ENCODE results near the gene STK38L.

The STK38L gene

DNA sequence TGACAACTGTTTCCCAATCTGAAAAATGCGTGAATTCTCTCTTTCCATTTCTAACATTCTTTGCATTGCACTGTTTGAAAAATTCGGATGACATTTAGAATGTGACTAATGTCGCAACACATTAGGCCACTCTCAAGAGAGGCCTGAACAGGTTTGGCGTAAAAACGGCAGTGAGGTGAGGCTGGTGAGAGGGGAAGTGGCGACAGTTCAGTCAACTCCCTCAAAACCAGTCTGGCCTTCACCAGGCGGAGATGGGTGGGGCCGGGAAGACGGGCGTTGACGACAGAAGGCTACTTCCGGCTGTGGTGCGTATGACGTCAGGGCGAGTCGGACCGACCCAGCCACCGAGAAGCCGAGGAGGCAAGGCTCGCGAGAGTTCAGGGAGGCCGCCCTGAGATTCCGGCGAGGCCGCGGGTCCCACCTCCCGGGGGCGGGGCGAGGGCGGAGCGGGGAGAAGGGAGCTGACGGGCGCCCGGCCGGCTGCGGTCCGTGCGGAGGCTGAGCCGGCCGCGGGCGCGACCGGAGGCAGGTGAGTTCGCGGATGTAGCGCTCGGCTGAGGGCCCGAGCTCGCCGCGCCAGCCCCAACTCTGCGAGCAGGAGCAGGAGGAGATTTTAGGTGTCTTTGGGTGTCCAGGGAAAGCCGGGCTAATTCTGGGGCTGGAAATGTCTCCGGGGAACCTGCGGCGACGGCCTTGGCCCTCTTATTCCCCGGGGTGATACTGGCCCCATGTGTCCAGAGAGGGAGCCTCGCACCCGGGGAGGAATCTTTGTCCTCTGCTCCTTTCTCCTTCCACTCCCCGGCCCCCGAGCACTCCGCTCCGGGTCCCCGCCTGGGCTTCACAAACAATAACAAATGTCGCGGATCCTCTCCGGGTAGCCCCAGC, at the start of gene STK38L:
STK38L (plus strand) TSS at position 483 of the 885 bp plus-strand sequence. CDS start 53,435 bp downstream, outside the sequence.
- peak; percentile 86 for DNase-seq

DNA sequence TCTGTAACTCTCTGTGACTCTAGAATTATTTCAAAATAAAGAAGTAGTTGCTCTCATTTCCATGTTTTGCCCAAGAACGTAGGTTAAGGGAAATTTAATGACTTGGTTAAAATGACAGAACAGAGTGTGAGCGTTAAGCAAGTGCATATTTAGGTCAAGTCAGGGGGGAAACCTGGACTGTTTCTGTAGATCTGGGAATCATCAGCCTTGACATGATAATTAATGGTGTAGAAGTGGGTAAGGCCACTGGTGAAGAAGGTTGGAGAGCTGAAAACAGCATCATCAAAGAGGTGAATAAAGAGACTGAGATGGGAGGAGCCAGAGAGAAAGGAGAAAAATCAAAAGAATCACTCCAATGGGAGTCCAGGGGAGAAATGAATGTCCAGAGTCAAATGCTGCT, 49.4 kb upstream of the STK38L start:
- no peak for DNase-seq

- no peak for DNase-seq
Measured at GRCh38 chr12:27198036-27198435, 46.0 kb upstream of the STK38L start.

DNA sequence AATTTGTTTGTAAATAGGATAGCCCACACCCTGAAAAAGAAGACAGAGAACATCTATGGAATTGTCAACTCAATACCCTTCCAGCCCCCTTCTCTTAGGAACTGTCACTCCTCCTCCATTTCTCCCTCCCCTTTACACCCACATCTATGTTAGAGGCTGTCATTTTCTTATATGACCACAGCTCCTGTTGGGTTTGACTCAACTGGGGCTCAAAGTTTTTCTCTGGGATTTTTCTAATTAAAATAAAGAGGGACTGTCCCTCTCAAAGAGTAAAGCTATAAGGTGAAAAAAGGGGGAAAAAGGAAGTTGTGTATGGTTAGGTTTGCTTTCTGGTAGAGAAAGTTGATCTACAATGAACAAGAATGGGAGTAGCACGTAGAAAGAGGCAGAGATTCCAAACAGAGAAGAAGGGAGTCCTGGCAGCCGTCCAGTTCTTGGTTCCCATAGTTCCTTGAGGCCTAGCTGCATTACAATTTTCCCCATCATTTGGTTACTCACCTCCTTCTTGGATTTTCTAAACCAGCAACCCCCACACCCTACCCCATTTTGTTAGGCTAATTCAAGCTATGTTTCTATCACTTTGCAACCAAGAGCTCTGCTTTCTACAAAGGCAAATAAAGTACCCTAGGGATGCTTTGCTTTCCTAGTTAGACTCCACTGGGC, 44.3 kb upstream of the STK38L start:
- DNase-seq = no peak

DNA sequence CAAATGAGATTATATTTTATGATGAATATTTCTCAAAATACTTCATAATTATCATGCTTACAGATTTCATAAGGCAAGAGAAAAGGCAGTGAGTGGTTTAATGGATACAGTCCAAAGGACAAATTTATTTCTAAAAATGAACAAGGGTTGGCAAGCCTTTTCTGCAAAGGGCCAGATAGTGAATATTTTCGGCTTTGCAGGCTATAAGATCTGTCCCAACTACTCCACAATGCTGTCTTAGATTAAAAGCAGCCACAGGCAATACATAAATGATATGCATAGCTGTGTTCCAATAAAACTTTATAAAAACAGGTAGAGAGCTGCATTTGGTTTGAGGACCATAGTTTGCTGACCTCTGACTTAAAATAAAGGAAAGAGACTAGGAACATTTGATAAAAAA, 42.9 kb upstream of the STK38L start:
- no peak for DNase-seq

- no peak for DNase-seq
Measured at GRCh38 chr12:27206801-27207502, 37.1 kb upstream of the STK38L start.

DNA sequence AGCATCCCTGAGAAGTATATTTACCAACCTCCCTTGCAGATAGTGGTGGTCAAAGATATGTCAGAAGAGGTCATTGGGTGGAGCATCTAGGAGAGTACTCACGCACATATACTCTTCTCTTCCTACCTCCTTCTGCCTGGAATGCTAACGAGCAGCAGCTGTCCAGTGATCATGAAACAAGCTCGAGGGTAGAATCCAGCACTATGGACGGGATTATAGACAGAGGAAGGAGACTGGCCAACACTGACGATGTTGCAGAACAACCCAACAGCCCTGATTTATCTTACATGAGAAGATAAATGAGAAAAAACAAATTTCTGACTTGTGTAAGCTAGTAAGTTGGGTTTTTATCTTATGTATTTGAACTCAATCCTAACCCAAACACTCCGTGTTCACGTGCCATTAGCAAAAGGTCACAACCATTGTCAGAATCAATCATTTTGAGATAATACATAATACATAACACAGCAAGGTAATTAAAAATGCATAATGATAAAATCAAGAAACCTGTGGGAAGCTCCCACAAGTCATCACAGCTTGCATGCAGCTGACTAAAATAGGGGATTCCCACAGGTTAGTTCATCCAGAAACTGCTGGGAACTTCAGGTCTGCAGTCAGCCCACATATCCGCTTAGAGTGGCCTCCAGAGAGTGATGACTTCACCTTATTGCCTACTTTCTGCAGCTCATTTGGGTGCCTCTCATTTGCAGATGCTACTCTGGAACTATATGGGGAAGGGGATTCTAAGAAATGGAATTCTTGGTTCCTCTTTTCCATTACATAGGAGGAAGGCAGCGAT, 36.3 kb upstream of the STK38L start:
- DNase-seq = no peak

GRCh38 chr12:27208414-27208750, 35.7 kb upstream of the STK38L start:
- DNase-seq = no peak

DNA sequence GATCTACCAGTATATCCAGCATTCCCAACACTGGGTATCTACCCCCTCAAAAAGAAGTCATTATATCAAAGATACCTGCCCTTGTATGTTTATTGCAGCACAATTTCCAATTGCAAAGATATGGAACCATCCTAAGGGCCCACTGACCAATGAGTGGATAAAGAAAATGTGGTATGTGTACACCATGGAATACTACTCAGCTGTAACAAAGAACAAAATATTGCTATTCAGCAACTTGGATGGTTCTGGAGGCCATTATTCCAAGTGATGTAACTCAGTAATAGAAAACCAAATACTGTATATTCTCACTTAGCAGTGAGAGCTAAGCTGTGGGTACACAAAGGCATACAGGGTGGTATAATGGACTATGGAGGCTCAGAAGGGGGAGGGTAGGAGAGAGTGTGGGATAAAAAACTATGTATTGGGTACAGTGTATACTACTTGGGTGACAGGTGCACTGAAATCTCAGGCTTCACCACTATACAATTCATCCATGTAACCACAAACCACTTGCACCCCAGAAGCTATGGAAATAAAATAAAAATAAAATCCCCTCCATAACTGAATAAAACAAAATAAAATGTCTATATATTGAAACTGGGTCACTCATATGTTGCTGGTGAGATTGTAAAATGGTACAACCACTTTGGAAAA, 34.7 kb upstream of the STK38L start:
- DNase-seq = no peak

- DNase-seq = no peak
Measured at GRCh38 chr12:27210187-27210586, 33.9 kb upstream of the STK38L start.

DNA sequence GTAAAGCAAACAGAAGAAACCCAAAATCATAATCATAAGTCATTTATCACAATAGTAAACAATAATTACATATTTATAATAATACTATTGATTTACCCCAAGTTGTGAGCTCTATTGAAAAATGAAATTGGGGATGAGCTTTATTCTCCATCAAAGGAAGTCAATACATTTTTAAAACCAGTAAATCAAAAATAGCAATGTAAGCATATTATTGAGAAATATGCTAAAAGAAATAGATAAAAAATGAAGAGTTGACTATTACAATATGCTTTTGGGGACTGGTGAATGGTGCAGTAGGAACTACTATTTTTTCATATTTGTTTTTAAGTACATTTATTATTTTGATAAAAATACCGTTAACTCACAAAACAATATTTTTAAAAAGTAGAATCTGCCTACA, 31.2 kb upstream of the STK38L start:
- DNase-seq = no peak

DNA sequence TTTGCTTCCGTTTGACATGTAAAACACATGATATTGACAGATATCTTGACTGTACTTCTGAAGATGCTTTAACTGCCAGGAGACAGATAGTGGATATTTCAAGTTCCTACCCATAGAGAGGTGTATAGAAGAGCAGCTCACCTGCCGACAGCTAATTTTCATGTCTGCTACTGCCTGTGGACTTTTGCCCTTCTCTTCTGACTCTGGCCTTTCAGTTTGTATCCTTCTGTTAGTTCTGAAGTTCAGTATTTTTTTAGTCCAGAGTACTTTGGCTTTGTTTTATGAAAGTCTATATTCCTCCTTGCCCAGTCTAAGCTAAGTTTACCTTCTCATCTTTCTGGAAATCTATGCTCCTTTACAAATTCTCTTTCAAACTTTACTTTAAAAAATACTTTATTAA, 30.8 kb upstream of the STK38L start:
- DNase-seq = no peak

- DNase-seq = no peak
Measured at GRCh38 chr12:27213830-27214787, 30.0 kb upstream of the STK38L start.

- no peak for DNase-seq
Measured at GRCh38 chr12:27217590-27217989, 26.5 kb upstream of the STK38L start.

- DNase-seq = no peak
Measured at GRCh38 chr12:27219693-27220054, 24.4 kb upstream of the STK38L start.

GRCh38 chr12:27220055-27220987, 23.8 kb upstream of the STK38L start:
- no peak for DNase-seq

GRCh38 chr12:27220988-27221345, 23.1 kb upstream of the STK38L start:
- no peak for DNase-seq

DNA sequence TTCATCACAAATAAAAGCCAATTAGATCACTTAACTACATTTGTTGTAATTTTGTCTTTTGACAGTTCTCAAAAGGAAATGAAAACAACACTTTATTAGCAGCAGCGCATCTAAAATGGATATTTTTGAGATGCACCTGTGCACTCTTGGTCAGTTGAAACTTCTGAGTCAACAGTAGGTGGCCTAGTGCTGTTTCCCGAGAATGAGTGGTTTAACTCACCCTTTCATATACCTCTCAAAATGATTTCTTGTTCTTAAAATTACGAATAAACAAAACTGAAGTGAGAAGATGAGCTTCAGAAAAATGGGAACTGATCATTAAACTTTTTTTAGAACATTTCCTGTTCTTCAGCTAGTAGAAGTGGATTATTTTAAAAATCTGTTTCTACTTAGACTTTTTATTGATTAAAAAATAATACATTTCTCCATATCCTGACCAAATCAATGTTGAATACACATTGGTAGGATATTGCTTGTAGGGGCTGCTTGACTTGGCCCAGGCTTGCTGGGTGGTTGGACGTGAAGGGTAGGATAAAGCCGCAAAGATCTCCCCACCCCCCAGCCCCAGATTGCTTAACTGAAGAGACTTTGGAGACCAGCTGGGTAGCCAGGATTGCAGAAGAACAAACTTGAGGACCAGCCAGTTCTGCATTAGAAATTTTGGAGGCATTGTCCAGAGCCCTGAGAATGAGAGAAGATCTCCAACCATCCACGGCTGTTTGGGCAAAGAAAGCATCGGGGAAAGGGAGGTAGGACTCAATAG, 22.3 kb upstream of the STK38L start:
- no peak for DNase-seq

DNA sequence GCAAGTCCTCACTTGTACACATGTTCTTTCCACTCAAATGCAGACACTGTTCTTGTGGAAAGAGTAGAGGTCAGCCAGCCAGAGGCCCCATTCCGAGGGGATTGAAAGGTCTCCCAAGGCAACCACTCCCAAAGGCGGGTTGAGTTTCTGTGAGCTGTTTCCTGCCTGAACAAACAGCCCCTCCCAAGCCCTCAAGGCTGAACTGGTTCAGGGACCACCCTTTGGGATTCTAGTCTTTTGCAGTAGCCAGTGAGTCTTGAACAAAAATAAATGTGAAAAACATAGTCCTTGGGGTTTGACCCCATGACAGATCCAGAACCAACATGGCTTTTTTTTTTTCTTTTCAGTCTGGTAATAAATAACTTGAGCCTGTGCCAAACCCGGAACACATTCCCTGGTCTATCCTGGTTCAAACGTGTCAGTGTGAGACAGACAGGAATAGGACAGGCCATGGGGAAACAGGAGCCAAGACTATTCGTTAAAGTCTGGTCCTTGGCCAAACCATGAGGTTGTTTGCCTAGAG, 17.6 kb upstream of the STK38L start:
- DNase-seq = peak; percentile 78

All from DMS79 (cell line).